ENCODE measurements around the gene REPIN1. TPM values are rescaled to one million over a fixed set of nuclear protein-coding genes. Genes with fewer than 3 reads are reported as not detected.

The REPIN1 gene
- total and polyA plus RNA-seq, 9 of the 15 experiments (the other 6 are each of a cell fraction or from before 2014, with no cell fraction given), result 8.1 to 283 (median 94.3) TPM

DNA sequence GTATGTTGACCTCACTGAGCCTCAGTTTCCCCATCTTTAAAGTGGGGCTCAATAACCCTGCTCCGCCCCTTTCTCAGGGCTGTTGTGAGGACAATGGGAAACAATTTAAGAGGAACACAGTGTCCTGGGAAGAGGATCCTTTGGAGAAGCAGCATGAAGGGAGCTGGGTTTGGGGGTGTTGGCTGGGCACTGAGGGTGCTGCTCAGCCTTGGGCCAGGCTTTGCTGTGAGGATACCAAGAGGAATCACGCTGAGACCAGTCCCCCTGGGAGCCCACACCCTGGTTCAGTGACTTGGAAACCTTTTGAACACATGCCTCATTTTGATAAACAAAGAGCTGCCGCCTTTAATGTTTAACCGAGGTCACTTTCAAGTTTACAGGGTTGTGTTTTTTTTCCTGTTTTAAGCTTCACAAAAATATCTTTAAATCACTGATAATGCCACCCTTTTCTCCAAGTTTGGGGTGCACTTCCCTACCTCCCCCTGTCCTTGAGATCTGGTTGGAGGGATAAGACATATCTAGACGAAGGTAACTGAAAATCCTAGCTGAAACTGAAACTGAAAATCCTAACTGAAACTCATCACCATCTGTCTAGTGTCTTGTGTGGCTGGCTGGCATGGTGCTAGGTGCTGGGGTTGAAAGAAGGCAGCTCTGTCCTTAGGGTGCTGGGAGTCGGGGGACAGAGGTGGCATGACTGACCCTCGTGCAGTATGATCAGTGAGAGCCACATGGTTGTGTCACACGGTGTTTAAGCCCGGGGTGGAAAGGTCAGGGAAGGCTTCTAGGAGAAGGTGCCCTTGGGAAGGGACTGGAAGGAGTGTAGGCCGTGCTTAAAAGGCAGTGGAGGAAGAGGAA, 38.2 kb downstream of the REPIN1 start:
- peaks cover 23% of the 10 kb centered on the region; the same call in 2 of the 3 replicates for H3K79me2 ChIP-seq (ENCODE audit: control insufficient read depth, insufficient read depth, low read length)
- in situ Hi-C loops (cut with MboI) (no loop called here), intact Hi-C loops (cut with micrococcal nuclease) (no loop called here)
- H4K20me1 ChIP-seq (replicated peaks; ENCODE audit: control insufficient read depth, insufficient read depth, low read length), result no peaks in the 10 kb centered on the region
- no peaks in the 10 kb centered on the region for H3K9me3 ChIP-seq (replicated peaks; ENCODE audit: control insufficient read depth, insufficient read depth, low read depth, low read length)
- peaks cover 2% of the 10 kb centered on the region for H3K9me1 ChIP-seq (ENCODE audit: control insufficient read depth, insufficient read depth, low read length)
- POLR2A ChIA-PET, result interaction anchor here (0.5 to 1.6 kb wide), 12 partner anchors 11 to 92 kb away, joined by 3 to 5 read pairs (median 4); partner anchors contain the start of gene REPIN1
- H3K4me3 ChIP-seq, result peak overlapping the region; percentile 65
- BruUV-seq (replicated peaks), result TSS peak; percentile 60
- no peaks in the 10 kb centered on the region for H3K27me3 ChIP-seq (ENCODE audit: control insufficient read depth in 2 of 2, insufficient read depth in 2 of 2, low read length in 2 of 2)
- H3K4me2 ChIP-seq (ENCODE audit: insufficient read depth, low read length), result peak overlapping the region; percentile 82
- 29% methylated on average over 10 of the region's 10 CpGs for WGBS (ENCODE audit: insufficient coverage, low coverage, missing lambda C conversion rate)
- peak overlapping the region; percentile 93 for H2AFZ ChIP-seq (ENCODE audit: low read depth, low read length)
- peak overlapping the region; percentile 91 to 94 for H3K9ac ChIP-seq (ENCODE audit: insufficient read depth in 1 of 2, low read depth in 2 of 2, low read length in 2 of 2)
- CTCF ChIA-PET (ENCODE audit: low intra/inter-chr PET ratio), result no interaction called here
- H3K4me1 ChIP-seq (replicated peaks in 1 of 2; ENCODE audit: control insufficient read depth in 2 of 2, insufficient read depth in 2 of 2, low read length in 2 of 2), result peaks cover 39 to 63% of the 10 kb centered on the region in 2 experiments
- ATAC-seq (no peak), DNase-seq (ENCODE audit: extremely low read depth in 1 of 4, low spot score in 3 of 4) (peak in 2 of 4 experiments; percentile 29 to 41), FAIRE-seq (peak; percentile 32)
- peak overlapping the region; percentile 95 for H3K27ac ChIP-seq (ENCODE audit: extremely low read depth, low read depth, low read length)
- peaks cover 13% of the 10 kb centered on the region; the same call in 1 of the 3 replicates for H3K36me3 ChIP-seq (ENCODE audit: control insufficient read depth, insufficient read depth, low read length)
- TF ChIP-seq ID3 (CRISPR knock-in tag; IDR thresholded peaks at IDR 0.05) (no peak), ID3 (tag; IDR thresholded peaks at IDR 0.05) (peak; percentile 75), HDAC3 (IDR thresholded peaks at IDR 0.05; ENCODE audit: borderline replicate concordance, partially characterized antibody) (no peak), BCOR (IDR thresholded peaks at IDR 0.05) (0 out of 2 replicates have a peak, but pooled peaks have one; percentile 1), ZNF57 (CRISPR knock-in tag; IDR thresholded peaks at IDR 0.05) (no peak), ZEB2 (IDR thresholded peaks at IDR 0.05) (0 out of 2 replicates have a peak, but pooled peaks have one; percentile 13), KAT7 (CRISPR knock-in tag; IDR thresholded peaks at IDR 0.05; ENCODE audit: borderline replicate concordance) (no peak), GTF2F1 (IDR thresholded peaks at IDR 0.05; ENCODE audit: low read depth, low read length) (no peak), RBM25 (IDR thresholded peaks at IDR 0.05; ENCODE audit: low read depth, low read length, severe bottlenecking) (peak; percentile 73), JUND (IDR thresholded peaks at IDR 0.05; ENCODE audit: borderline replicate concordance, low read depth, low read length) (0 out of 2 replicates have a peak, but pooled peaks have one; percentile 18), JUND (tag; IDR thresholded peaks at IDR 0.05; ENCODE audit: borderline replicate concordance, low read depth, low read length) (no peak), PPARD (CRISPR knock-in tag; IDR thresholded peaks at IDR 0.05) (no peak), TFAP4 (CRISPR knock-in tag; IDR thresholded peaks at IDR 0.05; ENCODE audit: borderline replicate concordance) (peak; percentile 3; the same call in 1 of the 2 replicates), PHF21A (IDR thresholded peaks at IDR 0.05; ENCODE audit: borderline replicate concordance, low read depth) (0 out of 2 replicates have a peak, but pooled peaks have one; percentile 33), CHD1 (IDR thresholded peaks at IDR 0.05; ENCODE audit: low read length) (peak; percentile 63)
- TF ChIP-seq, protein P1, sequence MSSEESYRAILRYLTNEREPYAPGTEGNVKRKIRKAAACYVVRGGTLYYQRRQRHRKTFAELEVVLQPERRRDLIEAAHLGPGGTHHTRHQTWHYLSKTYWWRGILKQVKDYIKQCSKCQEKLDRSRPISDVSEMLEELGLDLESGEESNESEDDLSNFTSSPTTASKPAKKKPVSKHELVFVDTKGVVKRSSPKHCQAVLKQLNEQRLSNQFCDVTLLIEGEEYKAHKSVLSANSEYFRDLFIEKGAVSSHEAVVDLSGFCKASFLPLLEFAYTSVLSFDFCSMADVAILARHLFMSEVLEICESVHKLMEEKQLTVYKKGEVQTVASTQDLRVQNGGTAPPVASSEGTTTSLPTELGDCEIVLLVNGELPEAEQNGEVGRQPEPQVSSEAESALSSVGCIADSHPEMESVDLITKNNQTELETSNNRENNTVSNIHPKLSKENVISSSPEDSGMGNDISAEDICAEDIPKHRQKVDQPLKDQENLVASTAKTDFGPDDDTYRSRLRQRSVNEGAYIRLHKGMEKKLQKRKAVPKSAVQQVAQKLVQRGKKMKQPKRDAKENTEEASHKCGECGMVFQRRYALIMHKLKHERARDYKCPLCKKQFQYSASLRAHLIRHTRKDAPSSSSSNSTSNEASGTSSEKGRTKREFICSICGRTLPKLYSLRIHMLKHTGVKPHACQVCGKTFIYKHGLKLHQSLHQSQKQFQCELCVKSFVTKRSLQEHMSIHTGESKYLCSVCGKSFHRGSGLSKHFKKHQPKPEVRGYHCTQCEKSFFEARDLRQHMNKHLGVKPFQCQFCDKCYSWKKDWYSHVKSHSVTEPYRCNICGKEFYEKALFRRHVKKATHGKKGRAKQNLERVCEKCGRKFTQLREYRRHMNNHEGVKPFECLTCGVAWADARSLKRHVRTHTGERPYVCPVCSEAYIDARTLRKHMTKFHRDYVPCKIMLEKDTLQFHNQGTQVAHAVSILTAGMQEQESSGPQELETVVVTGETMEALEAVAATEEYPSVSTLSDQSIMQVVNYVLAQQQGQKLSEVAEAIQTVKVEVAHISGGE (CRISPR knock-in tag; IDR thresholded peaks at IDR 0.05), result peak in 1 of 3 experiments; percentile 12; a peak in 1 of 6 replicates

All from K562 (cell line).